ENCODE data around the gene CACNA2D2.
A peak's percentile ranks its signal among the peaks of the same experiment; 100 is the strongest.

The CACNA2D2 gene

GRCh38 chr3:50442945-50443579 lies 60.4 kb downstream of the CACNA2D2 start:
- no peak for TF ChIP-seq CTCF (conservative IDR thresholded peaks at IDR 0.05; ENCODE audit: low read length)
- no peak for DNase-seq (ENCODE audit: low read depth)
- no peak overlapping the region for H3K4me3 ChIP-seq (ENCODE audit: low read length)

- no peak for DNase-seq (ENCODE audit: low read depth)
- H3K4me3 ChIP-seq (ENCODE audit: low read length), result no peak overlapping the region
- TF ChIP-seq CTCF (conservative IDR thresholded peaks at IDR 0.05; ENCODE audit: low read length), result no peak
Measured at GRCh38 chr3:50441424-50442217, 61.8 kb downstream of the CACNA2D2 start.

GRCh38 chr3:50436114-50436674 lies 67.2 kb downstream of the CACNA2D2 start:
- no peak overlapping the region for H3K4me3 ChIP-seq (ENCODE audit: low read length)
- peak; percentile 62 for TF ChIP-seq CTCF (conservative IDR thresholded peaks at IDR 0.05; ENCODE audit: low read length)
- DNase-seq (ENCODE audit: low read depth), result no peak

GRCh38 chr3:50435371-50436113 lies 67.9 kb downstream of the CACNA2D2 start:
- H3K4me3 ChIP-seq (ENCODE audit: low read length), result no peak overlapping the region
- TF ChIP-seq CTCF (conservative IDR thresholded peaks at IDR 0.05; ENCODE audit: low read length), result no peak
- DNase-seq (ENCODE audit: low read depth), result no peak

GRCh38 chr3:50433954-50434353 lies 69.5 kb downstream of the CACNA2D2 start:
- DNase-seq (ENCODE audit: low read depth), result no peak
- H3K4me3 ChIP-seq (ENCODE audit: low read length), result no peak overlapping the region
- no peak for TF ChIP-seq CTCF (conservative IDR thresholded peaks at IDR 0.05; ENCODE audit: low read length)

GRCh38 chr3:50430950-50431435 lies 72.4 kb downstream of the CACNA2D2 start:
- no peak overlapping the region for H3K4me3 ChIP-seq (ENCODE audit: low read length)
- DNase-seq (ENCODE audit: low read depth), result no peak
- TF ChIP-seq CTCF (conservative IDR thresholded peaks at IDR 0.05; ENCODE audit: low read length), result no peak

Data from AG10803 (cell line).